Measurements from ENCODE around the gene TEX53. TPM values are rescaled to one million over a fixed set of nuclear protein-coding genes. Genes with fewer than 3 reads are reported as not detected.
A peak's percentile ranks its signal among the peaks of the same experiment; 100 is the strongest.

Gene TEX53
- polyA plus RNA-seq, 3 donors = not detected

DNA sequence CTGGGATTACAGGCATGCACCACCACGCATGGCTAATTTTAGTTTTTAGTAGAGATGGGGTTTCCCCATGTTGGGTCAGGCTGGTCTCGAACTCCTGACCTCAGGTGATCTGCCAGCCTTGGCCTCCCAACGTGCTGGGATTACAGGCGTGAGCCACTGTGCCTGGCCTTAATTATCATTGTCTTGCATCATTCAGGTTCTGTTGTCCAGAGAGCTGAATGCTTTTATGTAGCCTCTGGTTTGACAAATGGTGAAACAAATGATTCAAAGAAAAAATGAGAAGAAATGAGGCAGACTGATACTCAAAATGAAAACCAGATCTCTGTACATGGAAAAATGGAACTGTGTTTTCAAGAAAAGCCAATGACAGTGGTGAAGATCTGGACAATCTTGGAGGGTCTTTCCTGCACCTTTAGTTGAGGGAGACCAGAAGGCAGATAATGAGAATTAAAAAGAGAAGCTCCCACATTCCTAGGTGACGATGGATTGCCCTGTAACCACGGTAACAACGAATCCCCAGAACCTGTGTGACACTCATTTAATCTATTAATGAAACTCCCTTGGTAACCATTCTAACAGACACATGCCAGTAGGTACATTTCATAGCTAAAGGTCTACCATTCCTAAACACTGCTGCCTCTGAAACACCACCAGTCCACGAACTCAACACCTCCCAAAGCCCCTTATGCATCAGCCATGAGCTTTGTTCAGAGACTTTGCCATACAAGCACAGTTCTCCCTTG, 22.8 kb upstream of the TEX53 start:
- H3K36me3 Mint-ChIP-seq = no peaks in the 10 kb centered on the region
- H3K27ac ChIP-seq (ENCODE audit: low read depth in 1 of 2, low read length in 2 of 2) = no peak overlapping the region
- no peaks in the 10 kb centered on the region for H3K79me2 ChIP-seq (ENCODE audit: insufficient read depth, low read length)
- H3K4me1 Mint-ChIP-seq = peaks cover 10% of the 10 kb centered on the region
- H2AFZ ChIP-seq (ENCODE audit: insufficient read depth, low read depth, low read length, poor library complexity, severe bottlenecking) = no peak overlapping the region
- no peak overlapping the region for H3K9ac ChIP-seq (ENCODE audit: insufficient read depth, low read length, poor library complexity, severe bottlenecking)
- H3K9me3 Mint-ChIP-seq = no peaks in the 10 kb centered on the region
- H3K27me3 Mint-ChIP-seq (ENCODE audit: low read depth in 3 of 3) = peaks cover 0 to 6% (median 0%) of the 10 kb centered on the region in 3 donors
- H3K9me3 ChIP-seq (replicated peaks in 1 of 2; ENCODE audit: control insufficient read depth in 1 of 2, insufficient read depth in 1 of 2, low read length in 2 of 2) = no peaks in the 10 kb centered on the region
- no peaks in the 10 kb centered on the region for H3K27me3 ChIP-seq (ENCODE audit: control insufficient read depth in 2 of 2, insufficient read depth in 2 of 2, low read length in 2 of 2)
- peaks cover 0 to 3% of the 10 kb centered on the region in 2 donors for H3K4me1 ChIP-seq (ENCODE audit: control insufficient read depth in 1 of 2, insufficient read depth in 2 of 2, low read length in 2 of 2)
- no peak overlapping the region for H3K4me2 ChIP-seq (replicated peaks; ENCODE audit: extremely low read depth, low read length, poor library complexity, severe bottlenecking)
- no peak overlapping the region for H3K27ac Mint-ChIP-seq
- DNase-seq = no peak
- no peaks in the 10 kb centered on the region for H4K20me1 ChIP-seq (ENCODE audit: insufficient read depth, low read length)
- TF ChIP-seq, protein P1, sequence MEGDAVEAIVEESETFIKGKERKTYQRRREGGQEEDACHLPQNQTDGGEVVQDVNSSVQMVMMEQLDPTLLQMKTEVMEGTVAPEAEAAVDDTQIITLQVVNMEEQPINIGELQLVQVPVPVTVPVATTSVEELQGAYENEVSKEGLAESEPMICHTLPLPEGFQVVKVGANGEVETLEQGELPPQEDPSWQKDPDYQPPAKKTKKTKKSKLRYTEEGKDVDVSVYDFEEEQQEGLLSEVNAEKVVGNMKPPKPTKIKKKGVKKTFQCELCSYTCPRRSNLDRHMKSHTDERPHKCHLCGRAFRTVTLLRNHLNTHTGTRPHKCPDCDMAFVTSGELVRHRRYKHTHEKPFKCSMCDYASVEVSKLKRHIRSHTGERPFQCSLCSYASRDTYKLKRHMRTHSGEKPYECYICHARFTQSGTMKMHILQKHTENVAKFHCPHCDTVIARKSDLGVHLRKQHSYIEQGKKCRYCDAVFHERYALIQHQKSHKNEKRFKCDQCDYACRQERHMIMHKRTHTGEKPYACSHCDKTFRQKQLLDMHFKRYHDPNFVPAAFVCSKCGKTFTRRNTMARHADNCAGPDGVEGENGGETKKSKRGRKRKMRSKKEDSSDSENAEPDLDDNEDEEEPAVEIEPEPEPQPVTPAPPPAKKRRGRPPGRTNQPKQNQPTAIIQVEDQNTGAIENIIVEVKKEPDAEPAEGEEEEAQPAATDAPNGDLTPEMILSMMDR (IDR thresholded peaks at IDR 0.05) = no peak
- WGBS (ENCODE audit: insufficient coverage) = 98% methylated on average over 7 of the region's 8 CpGs
- intact Hi-C loops (cut with micrococcal nuclease) = loop anchor here (2.0 to 10.0 kb wide), 5 partner anchors 54 to 844 kb away; no protein-coding TSS in a partner anchor
- H3K4me3 Mint-ChIP-seq = no peak overlapping the region
- H3K36me3 ChIP-seq (replicated peaks in 1 of 2; ENCODE audit: control insufficient read depth in 1 of 2, insufficient read depth in 2 of 2, low read length in 2 of 2) = no peaks in the 10 kb centered on the region
- H3K4me3 ChIP-seq (replicated peaks in 1 of 3; ENCODE audit: low read depth in 2 of 3, low read length in 3 of 3) = no peak overlapping the region

DNA sequence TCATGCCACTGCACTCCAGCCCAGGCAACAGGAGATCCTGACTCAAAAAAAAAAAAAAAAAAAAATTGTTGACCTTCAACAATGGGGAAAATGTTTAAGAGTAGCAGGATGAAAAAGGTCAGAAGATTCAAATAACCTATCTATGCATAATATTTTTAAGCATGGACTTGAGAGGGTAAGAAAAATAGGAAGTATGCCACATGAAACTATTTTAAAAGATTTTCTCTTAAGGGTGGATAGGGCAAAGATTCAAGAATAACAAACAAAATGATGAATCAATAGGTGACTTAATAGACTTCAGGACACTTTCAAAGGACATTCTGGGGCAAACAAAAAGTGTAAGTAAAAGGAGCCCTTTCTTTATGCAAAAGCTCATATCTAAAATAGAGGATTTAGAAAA, 21.2 kb upstream of the TEX53 start:
- Histone ChIP-seq H4K20me1 (ENCODE audit: insufficient read depth, low read length) (no peaks in the 10 kb centered on the region), H3K36me3 (replicated peaks in 1 of 2; ENCODE audit: control insufficient read depth in 1 of 2, insufficient read depth in 2 of 2, low read length in 2 of 2) (no peaks in the 10 kb centered on the region), H3K79me2 (ENCODE audit: insufficient read depth, low read length) (no peaks in the 10 kb centered on the region), H3K27ac (ENCODE audit: low read depth in 1 of 2, low read length in 2 of 2) (no peak overlapping the region), H3K9ac (ENCODE audit: insufficient read depth, low read length, poor library complexity, severe bottlenecking) (no peak overlapping the region), H3K9me3 (replicated peaks in 1 of 2; ENCODE audit: control insufficient read depth in 1 of 2, insufficient read depth in 1 of 2, low read length in 2 of 2) (no peaks in the 10 kb centered on the region), H3K4me3 (replicated peaks in 1 of 3; ENCODE audit: low read depth in 2 of 3, low read length in 3 of 3) (no peak overlapping the region), H3K27me3 (ENCODE audit: control insufficient read depth in 2 of 2, insufficient read depth in 2 of 2, low read length in 2 of 2) (no peaks in the 10 kb centered on the region), H3K4me2 (replicated peaks; ENCODE audit: extremely low read depth, low read length, poor library complexity, severe bottlenecking) (no peak overlapping the region), H2AFZ (ENCODE audit: insufficient read depth, low read depth, low read length, poor library complexity, severe bottlenecking) (no peak overlapping the region), H3K4me1 (ENCODE audit: control insufficient read depth in 1 of 2, insufficient read depth in 2 of 2, low read length in 2 of 2) (peaks cover 0 to 3% of the 10 kb centered on the region in 2 donors)
- no peaks in the 10 kb centered on the region for H3K36me3 Mint-ChIP-seq
- H3K4me1 Mint-ChIP-seq = peaks cover 12% of the 10 kb centered on the region
- intact Hi-C loops (cut with micrococcal nuclease) = loop anchor here (10.0 kb wide), 1 partner anchor 226 kb away; no protein-coding TSS in a partner anchor
- H3K27me3 Mint-ChIP-seq (ENCODE audit: low read depth in 3 of 3) = peaks cover 0 to 8% (median 0%) of the 10 kb centered on the region in 3 donors
- DNase-seq = no peak
- H3K9me3 Mint-ChIP-seq = no peaks in the 10 kb centered on the region
- TF ChIP-seq, protein P1 (IDR thresholded peaks at IDR 0.05) = no peak
- peak overlapping the region in 1 of 7 donors; percentile 11 for H3K27ac Mint-ChIP-seq
- H3K4me3 Mint-ChIP-seq = no peak overlapping the region

All from CD14-positive monocyte (primary cell).